Fibroblast of the aortic adventitia (primary cell): ENCODE results near the gene AKAP6. TPM values are rescaled to one million over a fixed set of nuclear protein-coding genes. Genes with fewer than 3 reads are reported as not detected.

ENCODE experiments used
- DNase-seq: peaks from one replicate; pipeline ENCODE4 v3.0.0-alpha.2; 2010; ENCODE audit warnings: low read depth
- H3K4me3 ChIP-seq: 2 replicates; pipeline ENCODE4 v1.5.1; 2011; ENCODE audit warnings: low read depth, mild to moderate bottlenecking, control low read depth, low read length, moderate library complexity
- CTCF ChIP-seq: IDR thresholded peaks from 2 replicates; pipeline ENCODE4 v1.5.1; 2011; ENCODE audit warnings: mild to moderate bottlenecking, low read length, control low read depth, inconsistent platforms; ENCODE audit not compliant: insufficient read depth
- total RNA-seq: library from RNA; depleted of rRNA; stranded (reverse); fragments of >200 nt; gene quantifications from 2 replicates; pipeline ENCODE4 v1.2.3, GENCODE V29; 2012; ENCODE audit warnings: low replicate concordance

Gene AKAP6
- total RNA-seq, 1 donor, result 2.2 TPM

GRCh38 chr14:32306549-32306948 lies 22.5 kb upstream of the AKAP6 start:
- H3K4me3 ChIP-seq, result no peak overlapping the region
- DNase-seq, result no peak
- TF ChIP-seq CTCF, result no peak

GRCh38 chr14:32307881-32308582 lies 21.1 kb upstream of the AKAP6 start:
- DNase-seq, result no peak
- no peak for TF ChIP-seq CTCF
- no peak overlapping the region for H3K4me3 ChIP-seq

- no peak for DNase-seq
- no peak overlapping the region for H3K4me3 ChIP-seq
- no peak for TF ChIP-seq CTCF
Measured at GRCh38 chr14:32310876-32311275, 18.2 kb upstream of the AKAP6 start.

GRCh38 chr14:32311294-32312009 lies 17.6 kb upstream of the AKAP6 start:
- no peak for DNase-seq
- no peak for TF ChIP-seq CTCF

GRCh38 chr14:32312010-32312331 lies 17.1 kb upstream of the AKAP6 start:
- no peak overlapping the region for H3K4me3 ChIP-seq
- no peak for TF ChIP-seq CTCF
- DNase-seq, result no peak

More at GRCh38 chr14:32311294-32312009, 17.6 kb upstream of the AKAP6 start:
- H3K4me3 ChIP-seq, result no peak overlapping the region

- TF ChIP-seq CTCF, result no peak
- no peak for DNase-seq
Measured at GRCh38 chr14:32313844-32314376, 15.2 kb upstream of the AKAP6 start.

More at GRCh38 chr14:32313844-32314376, 15.2 kb upstream of the AKAP6 start:
- no peak overlapping the region for H3K4me3 ChIP-seq
